Immature natural killer cell (primary cell): ENCODE data around the gene SDR42E1. TPM values are rescaled to one million over a fixed set of nuclear protein-coding genes. Genes with fewer than 3 reads are reported as not detected.
A peak's percentile ranks its signal among the peaks of the same experiment; 100 is the strongest.
"Not testable (repeated sequence)": the region's sequence is repeated elsewhere in the genome, so short reads cannot be mapped to it uniquely, and the experiment has no call there.

Source experiments
- DNase-seq, 3 donors: peaks; one replicate each; pipeline ENCODE4 v3.0.0; 2022; ENCODE audit warnings: mixed read lengths in 1 of 3
- H3K27ac Mint-ChIP-seq, 6 donors: one replicate each; pipeline ENCODE4 v1.8.0; 2020; ENCODE audit warnings: mixed read lengths in 6 of 6, mild to moderate bottlenecking in 5 of 6, inconsistent platforms in 4 of 6, moderate library complexity in 3 of 6
- H3K27me3 Mint-ChIP-seq, 3 donors: one replicate each; pipeline ENCODE4 v1.8.0; 2020 to 2021; ENCODE audit warnings: low read depth in 3 of 3, mild to moderate bottlenecking in 3 of 3, mixed read lengths in 3 of 3, moderate library complexity in 3 of 3, inconsistent platforms in 1 of 3
- H3K36me3 Mint-ChIP-seq, 3 donors: one replicate each; pipeline ENCODE4 v1.8.0; 2020; ENCODE audit warnings: mixed read lengths in 3 of 3, inconsistent platforms in 2 of 3, mild to moderate bottlenecking in 2 of 3
- H3K4me1 Mint-ChIP-seq, 2 donors: one replicate each; pipeline ENCODE4 v1.8.0; 2020; ENCODE audit warnings: inconsistent platforms in 2 of 2, mild to moderate bottlenecking in 2 of 2, mixed read lengths in 2 of 2, moderate library complexity in 1 of 2
- H3K4me3 Mint-ChIP-seq, 5 donors: one replicate each; pipeline ENCODE4 v1.8.0; 2020; ENCODE audit warnings: mild to moderate bottlenecking in 5 of 5, mixed read lengths in 5 of 5, inconsistent platforms in 3 of 5, moderate library complexity in 3 of 5
- H3K9me3 Mint-ChIP-seq, 6 donors: one replicate each; pipeline ENCODE4 v1.8.0; 2020; ENCODE audit warnings: mild to moderate bottlenecking in 6 of 6, mixed read lengths in 6 of 6, inconsistent platforms in 4 of 6, moderate library complexity in 3 of 6
- polyA plus RNA-seq, 3 donors: library from polyadenylated mRNA; unstranded; fragments of 300-500 nt; fragmentation: Illumina TruSeq; gene quantifications; one replicate each; pipeline ENCODE4 v1.2.3, GENCODE V29; 2021

The SDR42E1 gene
- polyA plus RNA-seq, 3 donors from 2014 or later, result 0.13 to 2.1 (median 2.0) TPM

- not testable (repeated sequence) for H3K9me3 Mint-ChIP-seq, H3K36me3 Mint-ChIP-seq, H3K4me3 Mint-ChIP-seq, H3K27ac Mint-ChIP-seq, H3K4me1 Mint-ChIP-seq, DNase-seq
- H3K27me3 Mint-ChIP-seq, result peaks cover 2 to 14% (median 9%) of the 10 kb centered on the region in 3 donors
Measured at GRCh38 chr16:81977335-81977942, 33.8 kb downstream of the SDR42E1 start.

GRCh38 chr16:81975637-81976036 is 35.6 kb downstream of the SDR42E1 start:
- H3K36me3 Mint-ChIP-seq, result peaks cover 0 to 13% (median 3%) of the 10 kb centered on the region in 3 donors

GRCh38 chr16:81973737-81974136 is 37.5 kb downstream of the SDR42E1 start:
- H3K4me1 Mint-ChIP-seq, result no peaks in the 10 kb centered on the region
- peaks cover 0 to 13% (median 3%) of the 10 kb centered on the region in 3 donors for H3K36me3 Mint-ChIP-seq
- H3K4me3 Mint-ChIP-seq, result no peak overlapping the region
- no peak for DNase-seq
- peaks cover 0 to 10% (median 8%) of the 10 kb centered on the region in 3 donors for H3K27me3 Mint-ChIP-seq
- H3K27ac Mint-ChIP-seq, result no peak overlapping the region
- peaks cover 2 to 24% (median 17%) of the 10 kb centered on the region in 6 donors for H3K9me3 Mint-ChIP-seq

More at GRCh38 chr16:81975637-81976036, 35.6 kb downstream of the SDR42E1 start:
- DNase-seq, result no peak
- Mint-ChIP-seq H3K27ac (no peak overlapping the region), H3K9me3 (peaks cover 2 to 24% (median 17%) of the 10 kb centered on the region in 6 donors), H3K4me1 (no peaks in the 10 kb centered on the region), H3K4me3 (no peak overlapping the region), H3K27me3 (peaks cover 0 to 14% (median 8%) of the 10 kb centered on the region in 3 donors)

- H3K4me1 Mint-ChIP-seq, result no peaks in the 10 kb centered on the region
- no peak overlapping the region for H3K27ac Mint-ChIP-seq
- peaks cover 0 to 9% (median 5%) of the 10 kb centered on the region in 3 donors for H3K27me3 Mint-ChIP-seq
- H3K4me3 Mint-ChIP-seq, result no peak overlapping the region
- H3K36me3 Mint-ChIP-seq, result peaks cover 0 to 11% (median 3%) of the 10 kb centered on the region in 3 donors
- H3K9me3 Mint-ChIP-seq, result peaks cover 0 to 24% (median 14%) of the 10 kb centered on the region in 6 donors
- no peak for DNase-seq
Measured at GRCh38 chr16:81971853-81972252, 39.4 kb downstream of the SDR42E1 start.

- Mint-ChIP-seq H3K4me1 (no peaks in the 10 kb centered on the region), H3K9me3 (peaks cover 0 to 16% (median 12%) of the 10 kb centered on the region in 6 donors), H3K27ac (no peak overlapping the region), H3K27me3 (peaks cover 0 to 8% (median 6%) of the 10 kb centered on the region in 3 donors), H3K4me3 (no peak overlapping the region), H3K36me3 (peaks cover 3 to 12% (median 6%) of the 10 kb centered on the region in 3 donors)
- DNase-seq, result no peak
Measured at GRCh38 chr16:81967358-81967757, 43.9 kb downstream of the SDR42E1 start.

- Mint-ChIP-seq H3K9me3 (peaks cover 0 to 2% (median 0%) of the 10 kb centered on the region in 6 donors), H3K4me1 (no peaks in the 10 kb centered on the region), H3K36me3 (peaks cover 11 to 24% (median 22%) of the 10 kb centered on the region in 3 donors), H3K27me3 (peaks cover 0 to 4% (median 2%) of the 10 kb centered on the region in 3 donors), H3K4me3 (no peak overlapping the region), H3K27ac (no peak overlapping the region)
- DNase-seq, result no peak
Measured at GRCh38 chr16:81964808-81965207, 46.5 kb downstream of the SDR42E1 start.

GRCh38 chr16:81956213-81956948 is 54.9 kb downstream of the SDR42E1 start:
- no peak for DNase-seq
- peaks cover 58 to 79% (median 71%) of the 10 kb centered on the region in 3 donors for H3K36me3 Mint-ChIP-seq
- peaks cover 0 to 5% (median 0%) of the 10 kb centered on the region in 3 donors for H3K27me3 Mint-ChIP-seq
- no peaks in the 10 kb centered on the region for H3K4me1 Mint-ChIP-seq
- H3K4me3 Mint-ChIP-seq, result no peak overlapping the region
- H3K27ac Mint-ChIP-seq, result peak overlapping the region in 1 of 6 donors; percentile 31
- H3K9me3 Mint-ChIP-seq, result peaks cover 0 to 4% (median 3%) of the 10 kb centered on the region in 6 donors

- no peak overlapping the region for H3K27ac Mint-ChIP-seq
- H3K36me3 Mint-ChIP-seq, result peaks cover 78 to 92% (median 85%) of the 10 kb centered on the region in 3 donors
- H3K9me3 Mint-ChIP-seq, result peaks cover 6 to 25% (median 11%) of the 10 kb centered on the region in 6 donors
- H3K4me1 Mint-ChIP-seq, result no peaks in the 10 kb centered on the region
- peaks cover 2 to 3% (median 2%) of the 10 kb centered on the region in 3 donors for H3K27me3 Mint-ChIP-seq
- H3K4me3 Mint-ChIP-seq, result no peak overlapping the region
- no peak for DNase-seq
Measured at GRCh38 chr16:81951564-81951963, 59.7 kb downstream of the SDR42E1 start.

GRCh38 chr16:81946206-81946605 is 65.1 kb downstream of the SDR42E1 start:
- H3K9me3 Mint-ChIP-seq, result peaks cover 6 to 20% (median 7%) of the 10 kb centered on the region in 6 donors
- H3K4me3 Mint-ChIP-seq, result no peak overlapping the region
- no peaks in the 10 kb centered on the region for H3K4me1 Mint-ChIP-seq
- peaks cover 0 to 5% (median 2%) of the 10 kb centered on the region in 3 donors for H3K27me3 Mint-ChIP-seq
- H3K36me3 Mint-ChIP-seq, result peaks cover 45 to 86% (median 76%) of the 10 kb centered on the region in 3 donors
- H3K27ac Mint-ChIP-seq, result no peak overlapping the region
- DNase-seq, result no peak

- Mint-ChIP-seq H3K4me1 (peaks cover 1 to 4% of the 10 kb centered on the region in 2 donors), H3K27me3 (peaks cover 2 to 5% (median 3%) of the 10 kb centered on the region in 3 donors), H3K27ac (peak overlapping the region in 2 of 6 donors; percentile 16 to 33), H3K4me3 (no peak overlapping the region), H3K9me3 (peaks cover 2 to 14% (median 5%) of the 10 kb centered on the region in 6 donors), H3K36me3 (peaks cover 43 to 84% (median 74%) of the 10 kb centered on the region in 3 donors)
- no peak for DNase-seq
Measured at GRCh38 chr16:81945665-81946064, 65.6 kb downstream of the SDR42E1 start.

GRCh38 chr16:81942007-81942601 is 69.2 kb downstream of the SDR42E1 start:
- DNase-seq, result no peak
- Mint-ChIP-seq H3K9me3 (no peaks in the 10 kb centered on the region), H3K36me3 (peaks cover 14 to 68% (median 55%) of the 10 kb centered on the region in 3 donors), H3K4me3 (no peak overlapping the region), H3K27ac (no peak overlapping the region), H3K4me1 (peaks cover 1 to 7% of the 10 kb centered on the region in 2 donors), H3K27me3 (peaks cover 0 to 3% (median 3%) of the 10 kb centered on the region in 3 donors)

GRCh38 chr16:81940781-81941560 is 70.3 kb downstream of the SDR42E1 start:
- H3K36me3 Mint-ChIP-seq, result peaks cover 11 to 68% (median 59%) of the 10 kb centered on the region in 3 donors
- peak overlapping the region in 3 of 6 donors; percentile 0 to 60 (median 1) for H3K27ac Mint-ChIP-seq
- H3K4me3 Mint-ChIP-seq, result no peak overlapping the region
- peaks cover 1 to 7% of the 10 kb centered on the region in 2 donors for H3K4me1 Mint-ChIP-seq
- DNase-seq, result no peak
- H3K9me3 Mint-ChIP-seq, result no peaks in the 10 kb centered on the region
- peaks cover 0 to 5% (median 3%) of the 10 kb centered on the region in 3 donors for H3K27me3 Mint-ChIP-seq
